ENCODE measurements around the gene FAM219A. TPM values are rescaled to one million over a fixed set of nuclear protein-coding genes. Genes with fewer than 3 reads are reported as not detected.

The FAM219A gene
- total RNA-seq, 1 experiment from 2014 or later: 20.6 TPM

GRCh38 chr9:34502891-34503290, 44.5 kb upstream of the FAM219A start:
- H3K27ac Mint-ChIP-seq: no peak overlapping the region
- no peaks in the 10 kb centered on the region for H3K9me3 Mint-ChIP-seq
- ChIA-PET CTCF (interaction anchor here (0.8 to 3.6 kb wide), 16 partner anchors 8 to 132 kb away, joined by 3 to 41 read pairs (median 13); partner anchors contain the start of genes DNAI1, ENHO and FAM219A), POLR2A (no interaction called here)
- DNase-seq (ENCODE audit: low spot score): no peak
- ATAC-seq: no peak
- peaks cover 4% of the 10 kb centered on the region; the same call in 1 of the 2 replicates for H3K27me3 Mint-ChIP-seq (ENCODE audit: low read depth)
- no peak for TF ChIP-seq ZNF396 (CRISPR knock-in tag; IDR thresholded peaks at IDR 0.05; ENCODE audit: borderline replicate concordance)
- no peak for TF ChIP-seq STAT6 (CRISPR knock-in tag; conservative IDR thresholded peaks at IDR 0.05; ENCODE audit: low read depth)
- TF ChIP-seq CDX4 (CRISPR knock-in tag; IDR thresholded peaks at IDR 0.05; ENCODE audit: borderline replicate concordance): no peak
- TF ChIP-seq OVOL2 (CRISPR knock-in tag; IDR thresholded peaks at IDR 0.05; ENCODE audit: borderline replicate concordance): no peak
- no peak for TF ChIP-seq ZNF121 (CRISPR knock-in tag; IDR thresholded peaks at IDR 0.05)
- no peak for TF ChIP-seq GTF2I (CRISPR knock-in tag; conservative IDR thresholded peaks at IDR 0.05)
- no peak for TF ChIP-seq AFF4 (CRISPR knock-in tag; IDR thresholded peaks at IDR 0.05; ENCODE audit: borderline replicate concordance)
- TF ChIP-seq, protein P1, sequence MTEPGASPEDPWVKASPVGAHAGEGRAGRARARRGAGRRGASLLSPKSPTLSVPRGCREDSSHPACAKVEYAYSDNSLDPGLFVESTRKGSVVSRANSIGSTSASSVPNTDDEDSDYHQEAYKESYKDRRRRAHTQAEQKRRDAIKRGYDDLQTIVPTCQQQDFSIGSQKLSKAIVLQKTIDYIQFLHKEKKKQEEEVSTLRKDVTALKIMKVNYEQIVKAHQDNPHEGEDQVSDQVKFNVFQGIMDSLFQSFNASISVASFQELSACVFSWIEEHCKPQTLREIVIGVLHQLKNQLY (CRISPR knock-in tag; IDR thresholded peaks at IDR 0.05): no peak
- no peak for TF ChIP-seq NFYB (CRISPR knock-in tag; conservative IDR thresholded peaks at IDR 0.05; ENCODE audit: low read depth)
- H3K4me3 Mint-ChIP-seq: no peak overlapping the region
- peaks cover 12% of the 10 kb centered on the region for H3K4me1 Mint-ChIP-seq
- no peaks in the 10 kb centered on the region for H3K36me3 Mint-ChIP-seq

DNA sequence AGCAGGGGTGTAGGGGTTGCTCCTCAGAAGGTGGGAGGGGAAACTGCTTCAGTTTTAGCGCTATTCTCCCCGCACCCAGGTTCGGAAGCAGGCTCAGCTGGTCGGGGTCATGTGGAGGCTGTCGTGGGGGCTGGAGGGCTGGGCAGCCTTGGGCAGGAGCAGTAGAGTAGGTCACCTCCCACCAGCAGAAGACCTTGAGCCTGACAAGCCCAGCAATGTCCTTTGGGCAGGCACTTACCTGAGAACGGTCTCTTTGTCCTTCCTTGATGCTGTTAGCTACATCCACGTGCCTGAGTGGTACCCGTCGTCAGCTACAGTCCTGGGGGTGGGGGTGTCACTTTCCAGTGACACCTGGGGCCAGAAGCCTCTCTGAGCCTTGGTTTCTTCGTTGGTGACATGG, 44.1 kb upstream of the FAM219A start:
- Mint-ChIP-seq H3K36me3 (no peaks in the 10 kb centered on the region), H3K4me1 (peaks cover 12% of the 10 kb centered on the region), H3K27ac (no peak overlapping the region), H3K27me3 (ENCODE audit: low read depth) (peaks cover 4% of the 10 kb centered on the region; the same call in 1 of the 2 replicates), H3K9me3 (no peaks in the 10 kb centered on the region), H3K4me3 (no peak overlapping the region)
- no peak for ATAC-seq
- DNase-seq (ENCODE audit: low spot score): no peak
- POLR2A ChIA-PET: no interaction called here
- CTCF ChIA-PET: interaction anchor here (0.7 to 3.6 kb wide), 24 partner anchors 8 to 127 kb away, joined by 3 to 41 read pairs (median 4); partner anchors contain the start of genes DNAI1, ENHO and FAM219A
- no peak for TF ChIP-seq FOXP1 (CRISPR knock-in tag; IDR thresholded peaks at IDR 0.05; ENCODE audit: borderline replicate concordance)
- TF ChIP-seq EMX1 (CRISPR knock-in tag; IDR thresholded peaks at IDR 0.05): no peak
- TF ChIP-seq, protein P2, sequence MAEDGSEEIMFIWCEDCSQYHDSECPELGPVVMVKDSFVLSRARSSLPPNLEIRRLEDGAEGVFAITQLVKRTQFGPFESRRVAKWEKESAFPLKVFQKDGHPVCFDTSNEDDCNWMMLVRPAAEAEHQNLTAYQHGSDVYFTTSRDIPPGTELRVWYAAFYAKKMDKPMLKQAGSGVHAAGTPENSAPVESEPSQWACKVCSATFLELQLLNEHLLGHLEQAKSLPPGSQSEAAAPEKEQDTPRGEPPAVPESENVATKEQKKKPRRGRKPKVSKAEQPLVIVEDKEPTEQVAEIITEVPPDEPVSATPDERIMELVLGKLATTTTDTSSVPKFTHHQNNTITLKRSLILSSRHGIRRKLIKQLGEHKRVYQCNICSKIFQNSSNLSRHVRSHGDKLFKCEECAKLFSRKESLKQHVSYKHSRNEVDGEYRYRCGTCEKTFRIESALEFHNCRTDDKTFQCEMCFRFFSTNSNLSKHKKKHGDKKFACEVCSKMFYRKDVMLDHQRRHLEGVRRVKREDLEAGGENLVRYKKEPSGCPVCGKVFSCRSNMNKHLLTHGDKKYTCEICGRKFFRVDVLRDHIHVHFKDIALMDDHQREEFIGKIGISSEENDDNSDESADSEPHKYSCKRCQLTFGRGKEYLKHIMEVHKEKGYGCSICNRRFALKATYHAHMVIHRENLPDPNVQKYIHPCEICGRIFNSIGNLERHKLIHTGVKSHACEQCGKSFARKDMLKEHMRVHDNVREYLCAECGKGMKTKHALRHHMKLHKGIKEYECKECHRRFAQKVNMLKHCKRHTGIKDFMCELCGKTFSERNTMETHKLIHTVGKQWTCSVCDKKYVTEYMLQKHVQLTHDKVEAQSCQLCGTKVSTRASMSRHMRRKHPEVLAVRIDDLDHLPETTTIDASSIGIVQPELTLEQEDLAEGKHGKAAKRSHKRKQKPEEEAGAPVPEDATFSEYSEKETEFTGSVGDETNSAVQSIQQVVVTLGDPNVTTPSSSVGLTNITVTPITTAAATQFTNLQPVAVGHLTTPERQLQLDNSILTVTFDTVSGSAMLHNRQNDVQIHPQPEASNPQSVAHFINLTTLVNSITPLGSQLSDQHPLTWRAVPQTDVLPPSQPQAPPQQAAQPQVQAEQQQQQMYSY (CRISPR knock-in tag; IDR thresholded peaks at IDR 0.05): no peak
- TF ChIP-seq AFF4 (CRISPR knock-in tag; IDR thresholded peaks at IDR 0.05; ENCODE audit: borderline replicate concordance): no peak
- TF ChIP-seq ELF4 (CRISPR knock-in tag; IDR thresholded peaks at IDR 0.05; ENCODE audit: low read depth): no peak
- TF ChIP-seq, protein P3, sequence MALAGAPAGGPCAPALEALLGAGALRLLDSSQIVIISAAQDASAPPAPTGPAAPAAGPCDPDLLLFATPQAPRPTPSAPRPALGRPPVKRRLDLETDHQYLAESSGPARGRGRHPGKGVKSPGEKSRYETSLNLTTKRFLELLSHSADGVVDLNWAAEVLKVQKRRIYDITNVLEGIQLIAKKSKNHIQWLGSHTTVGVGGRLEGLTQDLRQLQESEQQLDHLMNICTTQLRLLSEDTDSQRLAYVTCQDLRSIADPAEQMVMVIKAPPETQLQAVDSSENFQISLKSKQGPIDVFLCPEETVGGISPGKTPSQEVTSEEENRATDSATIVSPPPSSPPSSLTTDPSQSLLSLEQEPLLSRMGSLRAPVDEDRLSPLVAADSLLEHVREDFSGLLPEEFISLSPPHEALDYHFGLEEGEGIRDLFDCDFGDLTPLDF (CRISPR knock-in tag; IDR thresholded peaks at IDR 0.05): no peak
- no peak for TF ChIP-seq MXD4 (CRISPR knock-in tag; IDR thresholded peaks at IDR 0.05; ENCODE audit: borderline replicate concordance)
